Measurements from ENCODE around the gene ZSCAN26.

ZSCAN26 gene

GRCh38 chr6:28258877-28259777 is 7.8 kb upstream of the ZSCAN26 start, which contains the start of gene NKAPL:
Gene NKAPL, plus strand, starts transcription at chr6:28259297. Its CDS starts 75 bp downstream, at chr6:28259372.
- no peak for DNase-seq (ENCODE audit: extremely low read depth, low read depth)
- TF ChIP-seq CTCF (IDR thresholded peaks at IDR 0.05; ENCODE audit: low read depth, low read length), result no peak

- TF ChIP-seq CTCF (IDR thresholded peaks at IDR 0.05; ENCODE audit: low read depth, low read length), result no peak
- DNase-seq (ENCODE audit: extremely low read depth, low read depth), result no peak
Observed at GRCh38 chr6:28263922-28264321, 3.0 kb upstream of the ZSCAN26 start.

- no peak for TF ChIP-seq CTCF (IDR thresholded peaks at IDR 0.05; ENCODE audit: low read depth, low read length)
- DNase-seq (ENCODE audit: extremely low read depth, low read depth), result no peak
Observed at GRCh38 chr6:28264834-28265401, 2.0 kb upstream of the ZSCAN26 start.

- DNase-seq (ENCODE audit: extremely low read depth, low read depth), result no peak
- TF ChIP-seq CTCF (IDR thresholded peaks at IDR 0.05; ENCODE audit: low read depth, low read length), result no peak
Observed at GRCh38 chr6:28266563-28266961, 381 bp upstream of the ZSCAN26 start.

GRCh38 chr6:28267695-28268059 is 734 bp downstream of the ZSCAN26 start:
- TF ChIP-seq CTCF (IDR thresholded peaks at IDR 0.05; ENCODE audit: low read depth, low read length), result no peak
- no peak for DNase-seq (ENCODE audit: extremely low read depth, low read depth)

GRCh38 chr6:28269492-28269891 is 2.5 kb downstream of the ZSCAN26 start:
- no peak for TF ChIP-seq CTCF (IDR thresholded peaks at IDR 0.05; ENCODE audit: low read depth, low read length)
- DNase-seq (ENCODE audit: extremely low read depth, low read depth), result no peak

- no peak for TF ChIP-seq CTCF (IDR thresholded peaks at IDR 0.05; ENCODE audit: low read depth, low read length)
- no peak for DNase-seq (ENCODE audit: extremely low read depth, low read depth)
Observed at GRCh38 chr6:28274888-28275287, 7.9 kb downstream of the ZSCAN26 start.
